ENCODE measurements around the gene CDC42BPA.

- TF ChIP-seq, protein P1, sequence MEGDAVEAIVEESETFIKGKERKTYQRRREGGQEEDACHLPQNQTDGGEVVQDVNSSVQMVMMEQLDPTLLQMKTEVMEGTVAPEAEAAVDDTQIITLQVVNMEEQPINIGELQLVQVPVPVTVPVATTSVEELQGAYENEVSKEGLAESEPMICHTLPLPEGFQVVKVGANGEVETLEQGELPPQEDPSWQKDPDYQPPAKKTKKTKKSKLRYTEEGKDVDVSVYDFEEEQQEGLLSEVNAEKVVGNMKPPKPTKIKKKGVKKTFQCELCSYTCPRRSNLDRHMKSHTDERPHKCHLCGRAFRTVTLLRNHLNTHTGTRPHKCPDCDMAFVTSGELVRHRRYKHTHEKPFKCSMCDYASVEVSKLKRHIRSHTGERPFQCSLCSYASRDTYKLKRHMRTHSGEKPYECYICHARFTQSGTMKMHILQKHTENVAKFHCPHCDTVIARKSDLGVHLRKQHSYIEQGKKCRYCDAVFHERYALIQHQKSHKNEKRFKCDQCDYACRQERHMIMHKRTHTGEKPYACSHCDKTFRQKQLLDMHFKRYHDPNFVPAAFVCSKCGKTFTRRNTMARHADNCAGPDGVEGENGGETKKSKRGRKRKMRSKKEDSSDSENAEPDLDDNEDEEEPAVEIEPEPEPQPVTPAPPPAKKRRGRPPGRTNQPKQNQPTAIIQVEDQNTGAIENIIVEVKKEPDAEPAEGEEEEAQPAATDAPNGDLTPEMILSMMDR (IDR thresholded peaks at IDR 0.05) = no peak
- no peak for TF ChIP-seq POLR2A (IDR thresholded peaks at IDR 0.05)
Measured at GRCh38 chr1:226951286-226952117, 366.8 kb downstream of the CDC42BPA start.
